NCI-H1436 (cell line): ENCODE results near the gene SLC8A1.

Source experiments
- DNase-seq: peaks from one replicate; lab custom pipeline; 2025; lab: John Stamatoyannopoulos, UW

SLC8A1 gene

DNA sequence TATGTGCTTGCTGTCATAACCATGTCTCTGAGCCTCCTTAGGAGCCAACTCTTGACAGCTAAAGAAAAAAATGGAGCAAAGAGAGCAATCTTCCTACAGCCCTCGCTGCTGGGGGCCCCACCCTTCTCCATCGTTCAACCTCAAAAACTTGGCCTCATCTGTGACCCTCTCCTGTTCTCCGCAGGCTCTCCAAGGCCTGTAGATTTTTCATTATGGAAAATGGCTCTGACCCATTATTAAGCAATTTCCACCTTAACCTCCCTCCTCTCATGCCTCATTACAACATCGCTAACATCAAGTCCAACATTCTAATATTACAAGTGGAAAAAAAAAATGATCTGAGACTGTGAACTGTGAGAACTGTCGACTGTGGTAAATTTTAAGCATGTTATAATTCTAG, 98.7 kb downstream of the SLC8A1 start:
- DNase-seq: no peak

DNA sequence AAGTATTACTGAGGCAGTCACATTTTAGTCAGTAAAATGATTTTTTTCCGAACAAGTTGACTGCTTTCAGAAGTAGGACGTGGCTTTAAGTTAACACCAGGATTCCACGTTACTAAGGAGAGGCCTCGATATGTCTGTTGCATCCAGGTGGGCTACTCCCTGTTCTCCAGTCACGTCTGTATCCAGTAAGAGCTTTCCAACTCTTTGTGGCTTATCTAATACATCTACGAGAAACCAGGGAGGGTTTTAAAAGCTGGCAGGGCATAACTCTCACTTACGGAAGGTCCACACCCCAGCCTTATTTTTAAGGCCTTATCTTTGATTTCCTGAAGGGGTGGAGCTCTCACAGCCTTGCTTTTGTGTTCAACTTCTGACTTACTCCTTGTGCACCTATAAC, 99.2 kb downstream of the SLC8A1 start:
- DNase-seq: no peak

DNA sequence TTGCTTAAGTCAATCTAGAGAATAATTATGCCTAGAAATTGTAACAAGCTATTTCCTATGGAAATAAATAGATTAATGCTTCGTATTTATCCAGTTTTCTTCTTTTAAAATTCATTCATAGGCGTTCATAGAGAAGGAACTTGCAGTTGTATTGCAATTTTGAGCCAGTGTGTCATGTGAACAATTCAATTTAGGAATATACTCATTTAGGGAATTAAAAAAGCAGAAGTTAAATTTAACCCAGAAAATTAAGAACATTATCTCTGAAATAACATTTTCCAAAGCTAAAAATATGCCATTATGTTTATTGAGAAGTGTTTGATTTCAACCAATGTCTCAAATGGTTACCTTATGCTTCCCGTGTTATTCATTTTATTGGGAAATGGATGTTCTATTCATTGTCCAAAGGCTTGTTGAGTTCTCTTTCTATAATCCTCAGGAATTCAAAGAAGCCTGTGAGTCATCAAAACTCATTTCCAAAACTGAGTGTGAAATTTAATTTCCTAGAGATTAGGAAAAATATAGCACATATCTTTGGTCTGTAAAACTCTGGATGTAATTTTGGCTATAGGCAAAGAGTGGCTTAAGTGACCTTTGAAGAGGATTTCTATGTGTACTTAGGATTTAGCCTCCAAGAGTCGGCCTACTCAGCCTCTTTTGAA, 99.7 kb downstream of the SLC8A1 start:
- DNase-seq: no peak

DNA sequence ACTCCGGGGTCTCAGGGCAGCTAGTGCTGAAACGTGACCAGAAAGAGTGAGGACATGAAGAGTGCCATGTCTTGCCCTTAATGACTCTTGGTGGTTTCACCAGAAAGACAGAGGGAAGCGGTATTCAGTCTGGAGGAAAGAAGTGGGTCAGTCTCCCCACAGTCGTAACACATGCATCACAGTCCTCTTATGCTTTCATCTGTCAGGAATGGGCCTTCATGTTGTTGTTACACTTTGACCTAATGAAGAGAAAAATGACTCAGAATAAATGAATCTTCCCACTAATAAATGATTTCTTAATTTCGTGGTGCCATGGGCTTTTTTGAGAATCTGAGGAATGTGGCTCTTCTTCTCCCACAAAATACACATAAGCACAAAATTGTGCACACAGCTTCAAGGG, 103.2 kb downstream of the SLC8A1 start:
- no peak for DNase-seq

DNA sequence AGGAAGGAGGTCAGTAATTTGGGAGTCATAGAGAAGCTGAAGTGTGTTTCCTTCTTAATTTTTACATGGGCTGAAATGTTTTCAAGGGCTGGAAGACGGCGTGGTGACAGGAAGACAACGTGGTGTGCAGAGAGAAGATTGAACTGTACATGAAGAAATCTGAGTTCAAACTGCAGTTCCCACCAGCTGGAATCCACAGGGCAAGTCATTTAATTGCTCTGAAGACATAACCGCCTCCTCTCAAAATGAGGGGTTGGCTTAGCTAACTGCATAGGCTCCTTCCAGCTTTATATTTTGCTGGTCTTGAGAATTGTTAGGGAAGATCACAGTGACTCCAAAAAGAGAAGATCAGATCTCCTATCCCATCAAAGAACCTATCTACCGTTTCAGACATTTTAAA, 103.9 kb downstream of the SLC8A1 start:
- DNase-seq: no peak

DNA sequence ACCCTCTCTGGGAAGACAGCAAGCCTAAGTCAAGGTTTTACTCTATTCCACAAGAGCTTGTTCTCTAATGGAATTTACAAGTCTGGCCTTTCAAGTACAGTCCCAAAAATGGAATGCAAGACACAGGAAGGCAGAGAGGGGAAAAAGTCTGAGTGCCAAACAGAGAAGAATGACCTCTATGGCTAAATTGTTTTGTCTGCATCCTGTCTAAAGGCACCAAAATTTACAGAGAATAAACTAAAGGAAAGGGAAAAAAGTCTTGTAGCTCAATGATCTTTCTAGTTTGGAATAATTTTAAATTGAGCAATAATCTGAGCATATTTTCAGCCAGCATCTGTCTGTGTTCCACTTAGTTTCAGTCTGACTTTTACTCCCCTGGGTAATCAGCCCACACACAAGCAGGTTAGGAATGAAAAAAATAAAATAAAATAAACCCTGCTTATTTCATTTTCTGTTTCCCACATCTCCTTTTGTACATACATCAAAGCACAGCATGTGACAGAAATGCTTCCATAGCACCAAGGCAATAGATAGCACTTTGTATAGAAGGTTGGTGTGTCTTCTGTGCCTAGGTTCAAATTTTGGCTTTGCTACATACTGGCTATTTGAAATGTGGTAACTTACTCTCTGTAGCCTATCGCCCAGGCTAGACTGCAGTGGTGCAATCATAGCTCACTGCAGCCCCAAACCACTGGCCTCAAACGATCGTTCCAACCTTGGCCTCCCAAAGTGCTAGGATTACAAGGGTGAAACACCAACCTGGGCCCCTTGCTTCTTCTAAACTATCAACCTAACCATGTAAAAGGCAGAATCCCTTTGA, 105.1 kb downstream of the SLC8A1 start:
- DNase-seq: no peak

DNA sequence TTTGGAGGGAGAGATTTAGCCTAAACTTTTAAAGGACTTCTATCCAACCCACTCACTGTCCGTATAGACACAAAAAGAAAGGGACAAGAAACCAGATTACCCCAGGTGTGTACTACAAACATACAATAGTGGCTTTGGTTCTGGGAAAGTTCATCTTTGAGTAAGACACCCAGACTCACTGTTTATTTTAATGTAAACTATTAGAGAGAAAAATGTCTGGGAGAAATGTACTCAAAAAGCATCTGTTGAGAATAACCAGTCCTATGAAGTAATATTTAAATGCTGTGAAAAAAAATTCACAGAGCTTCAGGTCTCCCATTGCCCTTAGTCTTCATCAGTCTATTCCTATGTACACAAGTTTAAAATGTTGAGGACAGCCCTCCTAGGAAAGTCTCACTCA, 107.5 kb downstream of the SLC8A1 start:
- DNase-seq: no peak

DNA sequence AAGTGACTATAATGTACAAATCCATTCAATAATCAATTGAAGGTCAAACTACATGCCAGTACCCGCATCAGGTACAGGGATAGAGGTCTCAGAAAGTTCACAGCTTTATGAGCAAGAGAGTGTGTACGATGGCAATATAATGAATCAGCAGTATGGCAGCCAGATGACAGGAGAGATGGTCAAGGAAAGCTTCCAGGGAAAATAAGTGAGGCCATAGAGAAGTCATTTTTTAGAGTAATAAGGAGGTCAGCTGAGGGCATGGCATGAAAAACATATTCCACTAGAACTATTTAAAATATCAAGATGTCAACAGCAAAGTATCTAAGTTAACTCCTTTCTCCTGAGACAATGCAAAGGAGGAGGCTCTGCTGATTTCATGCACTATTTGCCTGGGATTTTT, 108.0 kb downstream of the SLC8A1 start:
- no peak for DNase-seq

DNA sequence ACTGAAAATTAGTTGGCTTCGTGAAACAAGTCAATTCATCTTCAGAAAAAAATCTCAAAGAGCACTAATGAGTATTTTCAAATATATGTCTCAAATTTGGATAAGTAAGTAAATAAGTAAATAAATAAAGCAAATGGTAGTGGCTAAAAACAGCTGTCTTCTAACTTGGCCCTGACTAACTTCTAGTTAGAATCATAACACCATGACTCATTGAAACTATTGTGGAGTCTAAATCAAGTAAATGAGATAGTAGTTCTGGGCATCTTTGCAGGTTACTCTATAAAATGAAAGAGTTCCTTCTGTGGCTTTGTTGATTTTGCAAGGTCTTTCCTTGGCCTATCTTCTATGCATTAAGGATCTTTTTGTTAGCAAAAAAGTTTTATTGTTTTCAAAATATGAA, 110.7 kb downstream of the SLC8A1 start:
- DNase-seq: no peak

DNA sequence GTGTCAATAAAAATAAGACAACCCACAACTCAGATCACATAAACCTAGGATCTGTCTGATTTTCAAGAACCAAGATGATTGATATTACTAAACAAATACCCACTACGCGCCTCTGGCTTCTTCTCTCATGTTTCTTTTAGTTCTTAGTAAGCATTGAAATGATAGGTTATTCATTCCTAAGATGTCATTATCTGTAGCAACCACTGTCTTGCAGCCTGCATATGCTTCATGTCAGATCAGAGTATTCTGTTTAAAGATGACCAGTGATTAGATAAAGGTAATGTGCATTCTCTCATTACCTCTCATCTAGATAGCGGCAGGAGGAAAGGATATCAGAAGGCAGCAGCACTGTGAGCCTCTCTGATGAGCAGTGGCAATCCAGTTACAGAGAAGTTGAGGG, 112.9 kb downstream of the SLC8A1 start:
- no peak for DNase-seq

DNA sequence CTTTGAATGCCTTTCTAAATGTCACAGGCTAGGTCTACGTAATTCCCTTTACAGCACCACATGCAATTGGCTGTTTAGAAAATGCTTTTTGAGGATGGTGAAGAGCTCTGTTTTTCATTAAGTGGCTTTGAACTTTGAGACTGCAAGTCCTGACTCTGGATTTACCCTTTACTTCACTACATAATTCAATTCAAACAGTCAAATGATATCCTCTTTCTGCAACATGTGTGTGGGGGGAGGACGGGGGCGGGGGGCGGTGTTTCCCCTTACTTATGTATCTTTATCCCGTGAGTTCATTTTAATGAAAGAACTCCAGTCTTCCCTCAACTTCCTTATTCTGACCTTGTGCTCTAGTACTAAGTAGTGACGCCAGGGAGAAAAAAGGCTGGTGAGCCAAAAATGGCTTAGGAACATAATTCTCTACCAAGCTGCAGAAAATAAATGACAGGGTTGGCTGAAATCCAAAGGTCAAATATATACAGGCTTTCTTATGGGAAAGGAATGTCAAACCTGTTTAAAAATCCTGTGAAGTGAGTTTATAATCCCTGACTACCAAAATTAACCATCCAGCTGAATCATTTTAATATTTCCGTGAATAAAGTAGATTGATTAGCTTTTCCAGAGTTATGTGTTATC, 119.6 kb downstream of the SLC8A1 start:
- no peak for DNase-seq

DNA sequence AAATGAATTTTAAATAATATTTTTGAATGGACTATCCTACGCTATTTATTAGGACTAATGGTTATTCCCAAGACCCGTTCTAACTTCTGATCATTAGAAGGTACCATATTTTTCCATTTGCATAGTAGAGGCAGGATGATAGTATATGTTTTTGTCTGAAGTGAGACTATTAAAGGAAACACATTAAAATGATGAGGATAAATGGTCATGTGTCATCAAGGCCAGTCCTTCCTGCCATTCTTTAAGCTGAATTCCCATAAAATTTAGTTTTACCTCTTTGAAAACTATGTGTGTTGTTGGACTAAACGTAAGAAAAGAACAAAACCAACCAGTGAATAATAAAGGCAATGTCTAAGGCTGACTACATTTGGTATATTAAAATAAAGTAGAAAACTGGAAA, 121.8 kb downstream of the SLC8A1 start:
- no peak for DNase-seq

DNA sequence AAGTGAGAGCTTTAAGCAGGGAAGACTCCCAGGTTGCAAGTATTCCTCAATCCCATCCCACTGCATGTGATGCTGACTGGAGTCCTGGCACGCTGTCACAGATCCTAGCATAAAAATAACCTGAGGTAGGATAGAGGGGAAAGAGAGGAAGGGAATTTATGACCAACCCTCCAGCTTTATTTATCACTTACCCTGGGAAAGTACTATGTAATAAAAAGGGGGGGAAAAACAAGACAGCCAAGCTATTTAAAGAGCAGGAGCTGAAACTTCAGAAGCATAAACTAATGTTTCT, 122.2 kb downstream of the SLC8A1 start:
- DNase-seq: no peak

DNA sequence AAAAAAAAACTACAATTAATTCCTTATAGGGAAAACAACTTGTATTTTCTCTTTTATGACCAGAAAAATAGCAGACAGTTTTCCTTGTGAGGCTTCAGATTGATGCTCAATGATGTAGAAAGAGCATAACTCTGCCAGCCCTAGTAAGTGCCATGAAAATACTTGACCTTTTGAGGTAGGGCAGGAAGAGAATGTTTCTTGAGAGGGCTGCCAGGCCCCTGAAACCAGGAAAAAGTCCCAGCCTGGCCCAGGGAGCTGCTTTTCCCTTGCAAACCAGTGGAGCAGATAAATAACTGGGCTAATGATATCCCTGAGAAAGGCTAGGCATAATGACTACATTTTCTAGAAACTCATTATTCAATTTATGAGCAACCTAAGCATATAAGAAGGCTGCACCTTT, 126.8 kb downstream of the SLC8A1 start:
- DNase-seq: no peak

DNA sequence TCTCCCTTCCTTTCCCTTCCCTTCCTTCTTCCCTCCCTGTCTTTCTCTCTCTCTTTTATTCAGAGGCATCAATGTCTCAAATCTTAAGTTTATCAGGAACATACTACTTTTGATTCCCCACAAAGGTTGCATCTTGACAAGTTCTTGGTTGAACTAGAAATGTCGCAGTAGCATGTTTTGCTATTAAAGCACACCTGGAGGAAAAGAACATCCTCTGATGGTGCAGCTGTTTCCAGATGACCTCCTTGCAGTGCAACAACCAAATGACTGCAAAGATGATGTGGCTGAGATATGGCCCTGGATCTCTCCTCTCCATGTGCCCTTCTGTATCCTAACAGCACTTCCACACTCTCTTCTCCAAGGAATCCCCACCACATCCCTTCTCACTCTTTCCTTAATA, 127.2 kb downstream of the SLC8A1 start:
- no peak for DNase-seq

DNA sequence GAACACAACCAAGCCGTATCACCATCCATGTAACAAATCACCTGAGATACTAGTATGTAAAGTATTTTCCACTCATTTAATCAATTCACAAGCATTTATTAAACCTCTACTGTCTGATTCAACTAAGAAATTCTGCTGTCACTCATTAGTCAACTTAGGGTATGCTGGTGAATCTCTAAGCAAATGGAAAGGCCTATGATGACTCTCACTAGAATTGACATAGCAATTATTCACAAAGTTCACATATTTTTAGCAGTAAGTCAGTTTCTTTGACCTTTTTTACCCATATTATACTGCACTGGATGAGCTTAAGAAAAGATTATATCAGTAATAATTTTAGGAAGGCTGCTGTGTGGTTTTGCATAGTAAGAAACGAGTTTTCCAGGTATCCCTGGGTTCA, 130.1 kb downstream of the SLC8A1 start:
- DNase-seq: no peak

DNA sequence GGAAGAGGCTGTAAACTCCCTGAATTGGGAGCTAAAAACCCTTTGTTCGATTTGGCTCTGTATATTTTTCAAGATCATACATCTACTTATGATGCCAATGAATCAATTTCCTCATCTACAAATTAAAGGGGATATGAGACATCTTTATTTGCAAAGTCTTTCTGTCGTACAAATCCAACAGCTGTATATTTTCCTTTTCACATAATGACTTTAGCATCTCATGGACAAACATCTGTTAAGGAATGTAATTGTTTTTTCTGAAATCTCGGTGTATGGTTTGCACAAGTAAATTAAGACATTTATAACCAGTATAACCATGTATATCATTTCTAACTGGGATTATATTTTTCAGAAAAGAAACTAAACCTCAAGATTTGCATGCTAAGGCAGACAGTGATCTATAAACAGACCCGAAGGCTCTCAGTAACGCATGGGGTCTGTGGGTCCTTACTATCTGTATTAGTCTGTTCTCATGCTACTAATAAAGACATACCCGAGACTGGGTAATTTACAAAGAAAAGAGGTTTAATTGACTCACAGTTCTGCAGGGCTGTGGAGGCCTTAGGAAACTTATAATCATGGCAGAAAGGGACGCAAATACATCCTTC, 130.8 kb downstream of the SLC8A1 start:
- DNase-seq: no peak

DNA sequence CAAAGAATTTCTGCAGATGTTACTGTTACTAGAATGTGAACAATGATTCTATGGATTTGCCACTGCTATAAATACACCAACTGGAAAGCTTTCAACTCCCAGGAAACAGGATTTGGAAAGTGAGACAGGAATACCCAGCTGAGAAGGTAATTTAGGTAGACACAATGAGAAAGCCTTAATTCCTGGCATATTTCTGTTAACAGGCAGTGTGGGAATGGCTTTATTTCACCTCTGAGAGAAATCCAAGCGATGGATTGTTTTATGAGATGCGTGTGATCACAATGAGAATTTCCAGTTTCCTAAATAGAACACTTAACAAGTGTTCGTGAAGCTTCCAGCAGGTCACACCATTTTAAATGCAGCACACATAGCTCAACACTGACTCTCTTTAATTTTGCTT, 133.0 kb downstream of the SLC8A1 start:
- no peak for DNase-seq

DNA sequence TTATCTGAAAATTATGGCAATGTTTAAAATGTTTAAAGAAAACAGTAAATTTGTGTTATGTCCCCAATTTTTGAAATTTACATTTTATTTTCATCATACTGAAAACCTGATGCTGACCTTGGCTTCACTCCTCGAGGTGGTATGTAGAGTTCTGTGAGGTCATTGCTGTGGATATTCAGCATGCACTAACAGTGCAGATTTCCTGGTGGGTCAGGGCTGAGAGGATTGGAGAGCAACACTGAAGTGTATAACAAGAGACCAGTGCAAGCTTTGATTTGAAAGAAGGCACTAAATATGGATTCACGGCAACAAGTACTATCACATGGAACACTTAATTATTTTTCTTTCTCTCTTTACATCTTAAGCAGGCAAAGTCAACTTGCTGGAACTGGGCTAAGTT, 134.1 kb downstream of the SLC8A1 start:
- no peak for DNase-seq

DNA sequence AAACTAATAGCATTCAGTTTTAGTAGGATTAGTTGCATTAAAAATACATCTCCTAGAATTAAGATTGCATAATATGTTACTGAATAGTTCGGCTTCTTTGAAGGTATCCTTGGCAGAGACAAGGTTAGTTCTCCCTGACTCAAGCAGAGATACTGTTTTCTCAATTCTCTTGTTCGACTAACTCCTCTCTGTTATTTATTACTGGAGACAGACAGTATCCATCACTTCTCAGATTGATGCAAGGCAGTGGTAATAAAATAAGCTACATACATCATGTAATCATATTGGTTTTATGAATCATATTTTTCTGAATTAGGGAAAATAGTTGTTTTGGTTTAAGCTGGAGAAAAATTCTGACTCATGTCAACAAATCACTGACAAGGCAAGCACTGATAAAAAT, 134.8 kb downstream of the SLC8A1 start:
- no peak for DNase-seq

DNA sequence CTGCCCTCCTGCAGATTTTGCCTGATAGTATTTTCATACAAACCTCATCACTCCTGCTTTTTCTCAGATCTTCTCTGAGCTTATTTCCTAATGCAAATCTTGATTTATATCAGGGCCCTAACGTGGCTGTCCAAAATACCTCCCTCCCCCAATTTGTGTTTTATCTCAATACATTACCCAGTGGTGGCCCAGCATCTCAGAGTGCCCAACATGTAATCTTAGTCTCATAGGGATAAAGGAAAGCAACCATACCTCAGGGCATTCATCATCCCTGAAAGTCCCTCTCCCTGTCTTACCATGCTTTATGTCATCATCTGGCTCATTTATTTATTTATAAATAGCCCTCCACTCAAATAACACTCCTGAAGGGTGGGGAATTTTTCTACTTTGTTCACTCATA, 135.3 kb downstream of the SLC8A1 start:
- DNase-seq: no peak

DNA sequence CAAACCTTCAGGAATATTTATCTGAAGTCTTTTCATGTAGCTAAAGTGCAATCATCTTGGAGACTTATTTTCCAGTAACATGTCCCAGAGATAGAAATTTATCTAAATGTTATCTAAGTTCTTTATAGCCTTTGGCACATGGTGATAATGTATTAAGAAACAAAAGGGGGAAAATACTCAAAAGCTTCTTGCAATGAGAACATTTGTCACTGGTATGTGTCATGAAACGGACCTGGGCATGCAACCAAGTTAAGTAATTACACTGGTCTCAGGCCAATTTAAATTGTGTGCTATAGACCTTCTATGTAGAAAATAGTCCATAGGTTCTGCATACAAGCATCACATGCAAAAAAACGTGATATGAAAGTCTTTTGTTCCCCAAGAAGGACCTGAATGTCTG, 136.2 kb downstream of the SLC8A1 start:
- no peak for DNase-seq

DNA sequence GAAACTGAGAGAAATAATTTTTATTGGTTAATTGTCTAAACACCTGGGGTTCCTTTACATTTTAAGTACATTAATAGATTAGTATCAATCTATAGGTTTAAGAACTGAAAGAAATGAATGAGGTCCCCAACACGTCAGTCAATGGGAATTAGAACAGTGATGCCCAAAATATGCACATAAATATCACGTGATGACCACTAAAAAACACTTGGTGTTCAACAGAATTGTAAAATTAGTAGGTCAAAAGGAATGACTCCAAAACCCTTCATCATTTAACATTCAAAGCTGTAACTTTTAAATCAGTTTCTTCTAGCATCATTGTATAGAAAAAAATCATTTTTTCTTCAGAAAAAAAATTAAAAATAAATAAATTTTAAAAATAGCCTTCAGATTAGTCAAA, 140.9 kb downstream of the SLC8A1 start:
- DNase-seq: no peak
